Urothelium cell line (cell line): ENCODE measurements around the gene DIS3L2.
"Not testable (repeated sequence)": the region's sequence is repeated elsewhere in the genome, so short reads cannot be mapped to it uniquely, and the experiment has no call there.

ENCODE experiments used
- DNase-seq: peaks from one replicate; pipeline ENCODE4 v3.0.0; 2011; ENCODE audit warnings: low spot score, mixed read lengths
- FAIRE-seq: peaks from 2 replicates; lab custom pipeline; 2011; peaks lifted over from hg19 to GRCh38; lab: Jason Lieb, UNC

Gene DIS3L2

DNA sequence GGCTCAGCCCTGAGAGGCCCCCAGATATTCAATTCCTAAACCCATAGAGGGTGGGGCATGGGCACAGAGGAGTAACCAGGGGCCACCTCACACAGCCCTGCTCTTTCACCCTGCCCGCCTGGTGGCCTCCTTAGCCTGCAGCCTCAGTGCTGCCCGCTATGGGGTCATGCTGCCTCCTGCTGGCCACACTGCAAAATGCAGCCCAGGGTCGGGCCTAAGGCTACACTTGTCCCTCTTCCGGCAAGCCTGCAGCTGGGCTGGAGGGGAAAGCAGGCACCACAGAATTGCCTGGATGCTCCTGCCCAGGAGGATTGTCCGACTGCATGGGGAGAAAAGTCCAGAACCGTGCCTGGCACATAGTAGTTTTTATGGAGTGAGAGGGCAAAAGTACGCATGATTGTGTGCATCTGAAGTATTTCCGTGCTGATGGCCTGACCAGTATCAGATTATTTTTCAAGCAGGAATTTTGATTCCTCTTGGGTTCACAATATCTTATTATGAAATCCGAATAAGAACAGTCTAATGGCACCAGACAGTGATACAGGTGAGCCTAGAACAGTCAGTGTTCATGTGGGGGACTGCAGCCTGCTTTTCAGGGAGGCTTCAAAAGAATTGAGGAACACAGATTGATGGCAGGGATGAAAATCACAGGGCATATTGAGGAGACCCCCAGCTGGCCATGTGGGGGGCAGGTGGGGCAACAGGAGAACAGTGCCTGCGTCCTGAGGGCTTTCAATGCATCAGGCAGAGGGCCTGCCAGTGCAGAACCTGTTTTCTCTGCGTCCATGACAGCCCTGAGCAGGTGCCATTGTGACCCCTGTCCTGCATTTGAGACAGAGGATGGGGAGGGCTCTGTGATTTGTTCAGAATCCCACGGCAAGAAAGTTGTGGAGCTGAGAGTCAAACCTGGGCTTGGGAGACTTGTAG, 365.9 kb downstream of the DIS3L2 start:
- DNase-seq (peak; percentile 72), FAIRE-seq (no peak)

DNA sequence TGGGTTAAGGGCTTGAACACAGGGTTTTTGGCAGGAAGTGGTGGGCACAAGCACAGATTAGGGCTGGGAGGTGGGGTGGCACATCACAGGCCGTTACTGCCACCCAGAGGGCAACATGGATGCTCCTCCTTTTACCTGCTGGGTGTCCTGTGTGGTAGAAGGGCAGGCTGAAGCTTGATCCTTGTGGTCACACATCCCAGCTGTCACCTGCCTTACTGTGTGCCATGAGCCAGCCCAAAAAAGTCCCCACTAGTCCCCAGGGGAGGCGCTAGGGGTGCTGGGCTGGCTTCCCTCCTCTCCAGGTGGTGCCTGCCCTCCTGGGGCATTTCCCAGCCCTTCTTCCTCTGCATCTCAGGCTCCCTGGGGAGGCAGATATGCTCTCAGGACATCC, 366.5 kb downstream of the DIS3L2 start:
- FAIRE-seq, result no peak
- DNase-seq, result no peak

DNA sequence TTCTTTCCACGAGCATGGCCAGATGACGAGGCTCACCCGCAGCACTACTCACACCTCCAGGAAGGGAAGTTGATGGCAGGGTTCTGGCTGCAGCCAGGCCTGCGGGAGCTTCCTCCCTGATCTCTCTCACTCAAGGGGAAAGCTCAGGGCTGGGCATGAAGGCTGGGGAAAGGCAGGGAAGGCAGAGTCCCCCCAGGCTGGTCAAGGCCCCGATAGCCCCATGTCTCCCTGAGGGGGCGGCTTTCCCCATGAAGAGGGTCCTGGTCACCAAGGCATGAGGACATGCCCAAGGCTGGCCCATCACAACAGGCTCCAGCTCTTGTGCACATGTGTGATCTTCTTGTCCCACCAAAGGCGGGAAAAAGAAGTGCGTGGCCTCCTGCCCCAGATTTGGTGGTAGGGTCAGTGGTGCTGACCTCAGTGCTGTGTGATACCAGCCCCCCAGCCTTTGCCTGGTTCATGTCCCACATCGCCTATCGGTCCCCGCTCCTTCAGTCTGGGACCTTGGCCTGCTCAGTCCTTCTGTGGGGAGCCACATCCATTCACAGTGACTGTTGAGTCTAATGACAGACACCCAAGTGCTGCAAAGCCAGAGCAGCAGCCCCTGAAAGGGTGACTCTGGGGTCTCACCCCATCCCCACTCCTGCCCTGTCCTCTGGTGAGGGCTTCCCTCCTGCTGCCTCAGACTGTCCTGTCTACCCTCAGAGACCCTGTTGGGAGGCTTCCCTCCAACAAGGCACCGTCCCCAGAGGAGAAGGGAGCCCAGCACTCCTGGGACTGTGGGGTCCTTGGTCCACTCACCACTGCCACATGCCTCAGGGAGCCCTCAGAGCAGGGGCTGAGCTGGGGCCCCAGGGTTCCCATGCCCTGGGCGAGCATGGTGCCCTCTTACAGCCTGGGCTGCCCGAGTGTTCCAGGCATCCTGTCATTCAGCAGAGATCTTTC, 367.3 kb downstream of the DIS3L2 start:
- no peak for DNase-seq
- FAIRE-seq, result no peak

GRCh38 chr2:232329716-232330067, 368.2 kb downstream of the DIS3L2 start:
- DNase-seq (no peak), FAIRE-seq (no peak)

GRCh38 chr2:232330068-232330999, 368.8 kb downstream of the DIS3L2 start:
- FAIRE-seq (no peak), DNase-seq (no peak)

GRCh38 chr2:232331061-232331460, 369.5 kb downstream of the DIS3L2 start:
- not testable (repeated sequence) for FAIRE-seq, DNase-seq

GRCh38 chr2:232331641-232332040, 370.1 kb downstream of the DIS3L2 start:
- not testable (repeated sequence) for DNase-seq, FAIRE-seq

- peak; percentile 80 for FAIRE-seq
- DNase-seq, result not testable (repeated sequence)
These were observed 370.9 kb downstream of the DIS3L2 start for GRCh38 chr2:232332244-232332939.

- no peak for DNase-seq
- FAIRE-seq, result no peak
These were observed 371.4 kb downstream of the DIS3L2 start for GRCh38 chr2:232332940-232333259.

- no peak for DNase-seq
- no peak for FAIRE-seq
These were observed 372.0 kb downstream of the DIS3L2 start for GRCh38 chr2:232333361-232334135.

- DNase-seq, result not testable (repeated sequence)
- peak; percentile 9 for FAIRE-seq
These were observed 372.8 kb downstream of the DIS3L2 start for GRCh38 chr2:232334136-232334884.

DNA sequence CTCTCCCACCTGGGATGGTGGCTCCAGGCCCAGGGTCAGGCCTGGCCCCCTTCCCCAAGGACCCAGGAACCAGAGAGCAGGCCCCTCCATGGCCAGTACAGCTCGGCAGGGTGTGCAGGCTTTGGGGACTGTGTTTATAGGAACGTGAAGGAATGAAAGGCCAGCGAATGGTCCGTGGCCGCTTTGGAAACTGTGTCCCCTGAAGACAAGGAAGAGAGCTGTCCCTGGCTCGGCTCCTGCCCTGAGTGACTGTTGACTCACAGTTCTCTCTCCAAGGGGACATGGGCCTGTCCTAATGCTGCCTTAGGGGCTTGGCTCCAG, 373.3 kb downstream of the DIS3L2 start:
- FAIRE-seq, DNase-seq: not testable (repeated sequence)

GRCh38 chr2:232335206-232335858, 373.8 kb downstream of the DIS3L2 start:
- DNase-seq, FAIRE-seq: not testable (repeated sequence)

- FAIRE-seq (no peak), DNase-seq (no peak)
These were observed 374.3 kb downstream of the DIS3L2 start for GRCh38 chr2:232335859-232336215.

DNA sequence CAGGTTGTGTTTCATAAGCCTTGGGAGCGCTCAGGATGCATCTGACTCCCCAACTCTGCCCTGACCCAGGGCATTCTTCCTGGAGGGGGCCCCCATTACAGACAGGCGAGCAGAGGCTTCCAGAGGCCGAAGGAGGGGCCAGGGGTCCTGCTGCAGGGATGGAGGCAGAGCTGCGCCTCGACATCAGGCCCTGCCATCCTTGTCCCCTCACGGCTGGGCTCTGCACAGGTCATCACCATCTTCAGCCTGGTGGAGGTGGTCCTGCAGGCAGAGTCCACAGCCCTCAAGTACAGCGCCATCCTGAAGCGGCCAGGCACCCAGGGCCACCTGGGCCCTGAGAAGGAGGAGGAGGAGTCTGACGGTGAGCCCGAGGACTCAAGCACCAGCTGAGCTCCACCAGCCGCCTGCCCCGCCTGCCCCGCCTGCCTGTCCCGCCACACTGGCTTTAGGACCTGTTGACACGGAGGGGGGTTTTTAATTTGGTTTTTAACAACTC, 374.8 kb downstream of the DIS3L2 start:
- no peak for FAIRE-seq
- DNase-seq, result no peak

- FAIRE-seq (no peak), DNase-seq (no peak)
These were observed 375.6 kb downstream of the DIS3L2 start for GRCh38 chr2:232336981-232337720.

- not testable (repeated sequence) for FAIRE-seq, DNase-seq
These were observed 376.7 kb downstream of the DIS3L2 start for GRCh38 chr2:232338094-232338758.
